Epithelial cell of esophagus (primary cell): ENCODE results near the gene ETHE1.

Experiments
- DNase-seq: peaks from one replicate; pipeline ENCODE4 v3.0.0; 2010; ENCODE audit warnings: low read depth
- H3K4me3 ChIP-seq: 2 replicates; pipeline ENCODE4 v1.5.1; 2011; ENCODE audit warnings: mild to moderate bottlenecking, low read length, control low read depth
- CTCF ChIP-seq: IDR thresholded peaks from 2 replicates; pipeline ENCODE4 v1.5.1; 2011; ENCODE audit warnings: low read depth, mild to moderate bottlenecking, low read length, control low read depth, inconsistent platforms; ENCODE audit not compliant: insufficient read depth; ENCODE audit errors: missing control alignments

The ETHE1 gene

GRCh38 chr19:43533546-43534304 lies 6.7 kb upstream of the ETHE1 start:
- DNase-seq, result peak; percentile 99
- no peak for TF ChIP-seq CTCF
- H3K4me3 ChIP-seq, result peak overlapping the region; percentile 64

DNA sequence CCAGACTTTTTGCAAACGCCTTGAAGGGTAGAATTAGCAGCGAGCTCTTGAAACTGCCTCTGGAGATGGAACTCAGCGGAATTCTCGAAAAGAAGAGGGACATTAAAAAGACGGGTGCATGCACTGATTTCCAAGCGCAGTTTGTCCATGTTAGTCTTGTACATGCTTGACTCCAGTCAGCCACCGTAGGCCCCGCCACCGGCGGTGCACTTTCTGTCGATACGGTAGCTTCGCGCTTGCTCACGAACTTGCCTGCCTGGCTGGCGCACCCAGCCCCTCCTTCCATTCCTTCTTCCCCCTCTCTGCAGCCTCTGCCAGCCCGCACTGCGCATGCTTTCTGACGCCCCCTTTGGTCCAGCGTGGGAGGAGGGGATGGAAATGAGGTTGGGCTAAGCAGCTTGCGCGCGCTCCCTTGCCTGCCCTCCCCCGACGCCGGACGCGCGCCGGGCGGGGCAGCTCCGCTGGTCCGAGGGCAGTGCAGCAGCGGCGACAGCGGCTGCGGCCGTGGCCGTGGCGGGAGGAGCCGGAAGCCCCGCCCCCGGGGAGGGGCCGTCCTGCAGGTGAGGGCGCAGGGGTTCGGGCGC lies 6.1 kb upstream of the ETHE1 start, which contains the start of gene ZNF575:
TSS of gene ZNF575 (plus strand) at position 227 of the 584 bp plus-strand sequence. CDS start 1,235 bp downstream, outside the sequence.
- DNase-seq, result peak; percentile 91
- TF ChIP-seq CTCF, result no peak
- peak within 1 kb of the TSS; percentile 64 for H3K4me3 ChIP-seq

DNA sequence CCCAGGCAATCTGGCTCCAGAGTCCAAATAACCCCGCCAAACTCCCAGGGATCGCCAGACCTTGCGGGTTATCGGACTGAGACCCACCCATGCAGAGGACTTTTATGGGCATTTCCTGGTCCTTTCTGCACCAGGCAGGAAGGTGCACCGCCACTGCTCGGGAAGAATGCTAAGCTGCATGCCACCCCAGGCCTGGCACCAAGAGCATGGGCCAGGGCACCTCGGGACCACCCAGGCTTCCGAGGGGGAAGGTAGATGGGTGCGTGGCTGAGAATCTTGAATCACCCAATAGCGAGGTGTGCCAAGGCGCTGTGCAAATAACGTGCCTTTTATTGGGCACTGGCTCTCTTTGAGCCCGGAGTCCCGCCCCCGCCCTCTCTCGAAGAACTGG lies 5.6 kb upstream of the ETHE1 start:
- DNase-seq, result no peak
- H3K4me3 ChIP-seq, result peak overlapping the region; percentile 64
- no peak for TF ChIP-seq CTCF

GRCh38 chr19:43527860-43528622 lies 1.0 kb upstream of the ETHE1 start:
- peak; percentile 37 for DNase-seq
- no peak overlapping the region for H3K4me3 ChIP-seq

DNA sequence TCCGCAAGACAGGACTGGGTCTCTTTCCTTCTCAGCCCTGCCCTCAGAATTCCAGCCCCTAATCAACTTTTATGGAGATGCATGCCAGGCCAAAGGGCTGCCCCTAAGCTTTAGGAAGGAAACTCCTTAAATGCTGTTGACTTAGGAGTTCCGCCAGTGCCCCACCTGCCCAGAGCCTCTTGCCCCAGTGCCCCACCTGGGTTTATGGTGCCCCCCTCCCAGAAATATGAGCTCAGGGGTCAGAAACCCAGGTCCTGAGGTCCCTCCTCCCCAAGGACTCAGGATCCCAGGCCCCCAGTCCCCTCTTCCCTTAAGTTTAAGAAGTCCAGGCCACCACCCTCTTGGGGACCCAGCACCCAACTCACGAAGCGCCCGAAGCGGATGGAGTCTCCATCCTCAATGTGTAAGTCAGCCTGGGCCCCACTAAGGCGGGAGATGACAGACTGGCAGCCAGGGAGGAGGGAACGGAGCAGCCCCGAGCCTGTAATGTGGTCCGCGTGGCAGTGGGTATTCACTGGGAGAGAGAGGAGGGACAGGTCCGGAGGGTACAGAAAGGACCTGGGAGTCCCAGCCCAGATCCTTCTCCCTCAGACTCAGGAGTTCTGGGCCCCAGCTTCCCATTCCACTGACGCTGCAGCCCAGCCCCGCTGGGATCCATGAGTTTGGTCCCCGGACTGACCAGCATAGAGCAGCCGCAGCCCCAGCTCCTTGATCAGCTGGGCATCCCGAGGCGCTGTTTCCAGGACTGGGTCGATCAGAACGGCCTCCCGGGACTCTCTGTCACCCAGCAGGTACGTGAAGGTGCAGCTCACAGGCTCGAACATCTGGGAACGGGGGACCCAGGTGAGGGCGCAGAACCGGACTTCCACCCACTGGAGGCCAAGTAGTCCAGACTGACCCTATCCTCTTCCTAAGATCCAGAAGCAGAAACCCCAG lies 897 bp downstream of the ETHE1 start:
- peak overlapping the region; percentile 83 for H3K4me3 ChIP-seq
- DNase-seq, result peak; percentile 44
- TF ChIP-seq CTCF, result no peak

More at GRCh38 chr19:43527860-43528622, 1.0 kb upstream of the ETHE1 start:
- no peak for TF ChIP-seq CTCF
